GM12878 (cell line): Measurements from ENCODE around the gene KIF5C. TPM values are rescaled to one million over a fixed set of nuclear protein-coding genes. Genes with fewer than 3 reads are reported as not detected.

Experiments
- ATAC-seq: fragments of 200-7000 bp; cut with Tn5 transposase; 3 replicates; pipeline ENCODE4 v1.9.1; 2020; ENCODE audit warnings: mild to moderate bottlenecking, moderate library complexity
- BruUV-seq: library from RNA; stranded (reverse); fragments of 400-500 nt; replicated peaks from 2 replicates; lab custom pipeline; 2021; lab: Mats Ljungman, UMichigan
- CTCF ChIA-PET: fragments of 300-600 bp; sonication (Branson Sonifier 250); formaldehyde crosslinking; extraction: SDS; loops from one replicate; lab custom pipeline; 2021; ENCODE audit warnings: inconsistent platforms; lab: Yijun Ruan, JAX
- POLR2A ChIA-PET: fragments of 350-600 bp; formaldehyde crosslinking; extraction: SDS; loops from one replicate; lab custom pipeline; 2021; ENCODE audit warnings: inconsistent platforms; lab: Charles Lee
- RAD21 ChIA-PET: fragments of 300-600 bp; sonication (Branson Sonifier 250); formaldehyde crosslinking; loops from one replicate; lab custom pipeline; 2023; ENCODE audit warnings: antibody characterized with exemption; ENCODE audit not compliant: unreplicated experiment; lab: Charles Lee
- SMC1A ChIA-PET: fragments of 300-600 bp; sonication (Branson Sonifier 250); formaldehyde crosslinking; loops from one replicate; lab custom pipeline; 2023; ENCODE audit not compliant: unreplicated experiment, uncharacterized antibody; lab: Charles Lee
- DNase-seq: peaks from one replicate; pipeline ENCODE4 v3.0.0-alpha.2; 2011; ENCODE audit warnings: low read depth, low spot score
- FAIRE-seq: peaks from 3 replicates; lab custom pipeline; 2011; peaks lifted over from hg19 to GRCh38; lab: Jason Lieb, UNC
- H2AFZ ChIP-seq: 2 replicates; pipeline ENCODE4 v1.6.0; 2011; ENCODE audit warnings: low read depth, low read length, control low read depth; ENCODE audit not compliant: control insufficient read depth
- H3K27ac ChIP-seq: 2 replicates; pipeline ENCODE4 v1.5.1; 2011; ENCODE audit warnings: control low read depth; ENCODE audit not compliant: control insufficient read depth, insufficient read depth
- H3K27me3 ChIP-seq, 2 experiments: replicated peaks in 1 of 2; 2 replicates each; pipeline versions ENCODE4 v1.6.0 to v1.6.1; 2011; ENCODE audit warnings: low read length in 1 of 2; ENCODE audit not compliant: control insufficient read depth in 2 of 2, insufficient read depth in 2 of 2
- H3K36me3 ChIP-seq, 2 experiments: 2 replicates each; pipeline ENCODE4 v1.5.1; 2011; ENCODE audit warnings: low read length in 1 of 2; ENCODE audit not compliant: control insufficient read depth in 2 of 2, insufficient read depth in 2 of 2
- H3K4me1 ChIP-seq: 2 replicates; pipeline ENCODE4 v1.6.1; 2011; ENCODE audit warnings: mild to moderate bottlenecking, low read length, moderate library complexity, mixed read lengths; ENCODE audit not compliant: control insufficient read depth, insufficient read depth
- H3K4me2 ChIP-seq: 2 replicates; pipeline ENCODE4 v1.6.0; 2011; ENCODE audit warnings: control low read depth; ENCODE audit not compliant: control insufficient read depth, insufficient read depth
- H3K4me3 ChIP-seq: fragments of 200-600 bp; sonication (generic); 2 replicates; pipeline ENCODE4 v1.5.1; 2016
- H3K79me2 ChIP-seq: 2 replicates; pipeline ENCODE4 v1.6.0; 2011; ENCODE audit warnings: low read length; ENCODE audit not compliant: control insufficient read depth, insufficient read depth
- H3K9ac ChIP-seq: 2 replicates; pipeline ENCODE4 v1.8.0; 2011; ENCODE audit warnings: low read length, control low read depth, mixed read lengths; ENCODE audit not compliant: control insufficient read depth, insufficient read depth
- H3K9me3 ChIP-seq: replicated peaks from 3 replicates; pipeline ENCODE4 v1.5.1; 2011; ENCODE audit warnings: mild to moderate bottlenecking, low read length; ENCODE audit not compliant: control insufficient read depth, insufficient read depth
- H4K20me1 ChIP-seq: 2 replicates; pipeline ENCODE4 v1.6.0; 2011; ENCODE audit not compliant: control insufficient read depth, insufficient read depth
- BMI1 ChIP-seq: fragments of 450-650 bp; IDR thresholded peaks from 2 replicates; pipeline ENCODE4 v1.6.1; 2016; ENCODE audit warnings: mild to moderate bottlenecking, moderate library complexity, borderline replicate concordance
- CBFB ChIP-seq: IDR thresholded peaks from 2 replicates; pipeline ENCODE4 v1.6.1; 2016; ENCODE audit warnings: antibody characterized with exemption, low read depth
- CHD1 ChIP-seq: IDR thresholded peaks from 2 replicates; pipeline ENCODE4 v1.6.1; 2012; ENCODE audit warnings: low read depth, low read length, improper control_type of control experiment
- CREM ChIP-seq: IDR thresholded peaks from 2 replicates; pipeline ENCODE4 v1.6.1; 2014; ENCODE audit warnings: antibody characterized with exemption, low read depth
- ESRRA ChIP-seq: IDR thresholded peaks from 2 replicates; pipeline ENCODE4 v1.6.1; 2012; ENCODE audit warnings: mild to moderate bottlenecking, low read length, improper control_type of control experiment
- KLF5 ChIP-seq: fragments of 450-650 bp; IDR thresholded peaks from 2 replicates; pipeline ENCODE4 v1.6.1; 2014; ENCODE audit warnings: mild to moderate bottlenecking; ENCODE audit not compliant: partially characterized antibody
- MLLT1 ChIP-seq: fragments of 450-650 bp; IDR thresholded peaks from 2 replicates; pipeline ENCODE4 v1.6.1; 2016; ENCODE audit warnings: mild to moderate bottlenecking
- MTA2 ChIP-seq: fragments of 450-650 bp; IDR thresholded peaks from 2 replicates; pipeline ENCODE4 v1.6.1; 2016; ENCODE audit warnings: low read depth, mild to moderate bottlenecking, moderate library complexity
- NBN ChIP-seq: fragments of 450-650 bp; IDR thresholded peaks from 2 replicates; pipeline ENCODE4 v1.6.1; 2016
- TAF1 ChIP-seq: IDR thresholded peaks from 2 replicates; pipeline ENCODE4 v1.6.1; 2011; ENCODE audit warnings: mild to moderate bottlenecking, low read depth, low read length, borderline replicate concordance
- TCF12 ChIP-seq: IDR thresholded peaks from 2 replicates; pipeline ENCODE4 v1.6.1; 2011; ENCODE audit warnings: low read depth, mild to moderate bottlenecking, low read length
- ZZZ3 ChIP-seq: IDR thresholded peaks from 2 replicates; pipeline ENCODE4 v1.6.1; 2011; ENCODE audit warnings: low read depth; ENCODE audit not compliant: control insufficient read depth, insufficient read length
- WGBS: methylation state at CpG from one replicate; pipeline ENCODE4 v1.1.6; 2016; ENCODE audit warnings: low lambda C conversion rate; ENCODE audit not compliant: insufficient replicate concordance, insufficient coverage; ENCODE audit errors: missing lambda C conversion rate; 5-methylcytosine and 5-hydroxymethylcytosine counted together
- in situ Hi-C: fragments of 300-500 bp; cut with MboI; formaldehyde crosslinking; loops from 9 replicates; pipeline ENCODE4 v1.14.3; 2018; ENCODE audit warnings: mixed read lengths
- intact Hi-C: fragments of 100-400 bp; cut with micrococcal nuclease; formaldehyde crosslinking; loops from one replicate; pipeline ENCODE4 v1.14.2; 2022; ENCODE audit not compliant: unreplicated experiment
- polyA plus RNA-seq, 11 experiments: library from polyadenylated mRNA; depleted of rRNA in 4 of 11; unstranded in 6 of 11; stranded (reverse) in 5 of 11; fragments of >200 nt; fragmentation: Nextera tagmentation in 4 of 11; fragmentation: Illumina TruSeq in 1 of 11; extraction: Ambion mirVana in 4 of 11; extraction: Trizol in 1 of 11; gene quantifications; 1 replicate in 1 of 11; 2 replicates in 10 of 11; pipeline versions ENCODE4 v1.2.1 to v1.2.3, GENCODE V29; 2011 to 2016; ENCODE audit warnings: inconsistent platforms in 2 of 11, missing spikeins in 2 of 11, low read depth in 1 of 11
- total RNA-seq, 4 experiments: library from RNA; depleted of rRNA in 3 of 4; stranded (reverse); fragments of >200 nt in 3 of 4; fragmentation: Illumina TruSeq in 1 of 4; extraction: Trizol in 1 of 4; gene quantifications; 2 replicates each; pipeline versions ENCODE4 v1.2.1 to v1.2.3, GENCODE V29; 2013 to 2021
- TF ChIP-seq, protein P1 (sequence below): fragments of 450-650 bp; conservative IDR thresholded peaks from 2 replicates; pipeline ENCODE4 v1.6.1; 2017; ENCODE audit warnings: mild to moderate bottlenecking, moderate library complexity

Gene KIF5C
- total and polyA plus RNA-seq, 10 of the 15 experiments (the other 5 are each of a cell fraction or from before 2014, with no cell fraction given) = 0.08 to 0.49 (median 0.24) TPM

GRCh38 chr2:149002891-149003740 is 128.1 kb downstream of the KIF5C start:
- no peak overlapping the region for H3K27ac ChIP-seq
- intact Hi-C loops (no loop called here), in situ Hi-C loops (no loop called here)
- SMC1A ChIA-PET = no interaction called here
- peaks cover 4% of the 10 kb centered on the region; the same call in 1 of the 2 replicates for H3K4me1 ChIP-seq
- no peak overlapping the region for H3K4me3 ChIP-seq
- POLR2A ChIA-PET = no interaction called here
- no peak overlapping the region for H2AFZ ChIP-seq
- FAIRE-seq = no peak
- CTCF ChIA-PET = interaction anchor here (1.0 to 1.5 kb wide), 2 partner anchors 15 to 37 kb away, joined by 3 read pairs; no protein-coding TSS in a partner anchor
- no peaks in the 10 kb centered on the region for H4K20me1 ChIP-seq
- H3K36me3 ChIP-seq = no peaks in the 10 kb centered on the region
- RAD21 ChIA-PET = no interaction called here
- no peaks in the 10 kb centered on the region for H3K79me2 ChIP-seq
- no peak overlapping the region for H3K4me2 ChIP-seq
- DNase-seq = no peak
- no peaks in the 10 kb centered on the region for H3K9me3 ChIP-seq
- TF ChIP-seq TCF12 (no peak), BMI1 (no peak), KLF5 (no peak), CREM (no peak), MLLT1 (no peak), MTA2 (no peak), ESRRA (no peak), NBN (no peak), ZZZ3 (no peak), CHD1 (no peak), CBFB (no peak), TAF1 (no peak)
- TF ChIP-seq, protein P1, sequence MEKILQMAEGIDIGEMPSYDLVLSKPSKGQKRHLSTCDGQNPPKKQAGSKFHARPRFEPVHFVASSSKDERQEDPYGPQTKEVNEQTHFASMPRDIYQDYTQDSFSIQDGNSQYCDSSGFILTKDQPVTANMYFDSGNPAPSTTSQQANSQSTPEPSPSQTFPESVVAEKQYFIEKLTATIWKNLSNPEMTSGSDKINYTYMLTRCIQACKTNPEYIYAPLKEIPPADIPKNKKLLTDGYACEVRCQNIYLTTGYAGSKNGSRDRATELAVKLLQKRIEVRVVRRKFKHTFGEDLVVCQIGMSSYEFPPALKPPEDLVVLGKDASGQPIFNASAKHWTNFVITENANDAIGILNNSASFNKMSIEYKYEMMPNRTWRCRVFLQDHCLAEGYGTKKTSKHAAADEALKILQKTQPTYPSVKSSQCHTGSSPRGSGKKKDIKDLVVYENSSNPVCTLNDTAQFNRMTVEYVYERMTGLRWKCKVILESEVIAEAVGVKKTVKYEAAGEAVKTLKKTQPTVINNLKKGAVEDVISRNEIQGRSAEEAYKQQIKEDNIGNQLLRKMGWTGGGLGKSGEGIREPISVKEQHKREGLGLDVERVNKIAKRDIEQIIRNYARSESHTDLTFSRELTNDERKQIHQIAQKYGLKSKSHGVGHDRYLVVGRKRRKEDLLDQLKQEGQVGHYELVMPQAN = no peak
- TF ChIP-seq, all 136 proteins: peak for 0
- Histone ChIP-seq H3K27me3 (no peaks in the 10 kb centered on the region), H3K9ac (no peak overlapping the region)
- 87% methylated on average over 31 of the region's 31 CpGs for WGBS
- no peak for ATAC-seq
- BruUV-seq = no TSS peak
